Nephron progenitor cell (in vitro differentiated cells): Measurements from ENCODE around the gene IDH3G.

ENCODE experiments used
- DNase-seq: peaks from one replicate; pipeline ENCODE4 v3.0.0; 2021
- H3K27ac Mint-ChIP-seq: 2 replicates; pipeline ENCODE4 v1.8.0; 2021; ENCODE audit warnings: mild to moderate bottlenecking, moderate library complexity, mixed read lengths
- H3K27me3 Mint-ChIP-seq: 2 replicates; pipeline ENCODE4 v1.8.0; 2021; ENCODE audit warnings: mild to moderate bottlenecking, low read depth, mixed read lengths; ENCODE audit not compliant: poor library complexity
- H3K36me3 Mint-ChIP-seq: 2 replicates; pipeline ENCODE4 v1.8.0; 2021; ENCODE audit warnings: low read depth, mixed read lengths
- H3K4me1 Mint-ChIP-seq: 2 replicates; pipeline ENCODE4 v1.8.0; 2021; ENCODE audit warnings: mixed read lengths
- H3K4me3 Mint-ChIP-seq: 2 replicates; pipeline ENCODE4 v1.8.0; 2021; ENCODE audit warnings: mild to moderate bottlenecking, moderate library complexity, mixed read lengths
- H3K9me3 Mint-ChIP-seq: 2 replicates; pipeline ENCODE4 v1.8.0; 2021; ENCODE audit warnings: mild to moderate bottlenecking, moderate library complexity, mixed read lengths
- TF ChIP-seq, protein P1 (sequence below): fragments of 200-600 bp; sonication (generic); IDR thresholded peaks from 2 replicates; pipeline ENCODE4 v1.5.0; 2021; ENCODE audit warnings: antibody characterized with exemption

The IDH3G gene

GRCh38 chrX:153778684-153779101 lies 15.5 kb downstream of the IDH3G start:
- H3K27ac Mint-ChIP-seq: no peak overlapping the region
- peaks cover 10% of the 10 kb centered on the region for H3K4me1 Mint-ChIP-seq
- TF ChIP-seq, protein P1, sequence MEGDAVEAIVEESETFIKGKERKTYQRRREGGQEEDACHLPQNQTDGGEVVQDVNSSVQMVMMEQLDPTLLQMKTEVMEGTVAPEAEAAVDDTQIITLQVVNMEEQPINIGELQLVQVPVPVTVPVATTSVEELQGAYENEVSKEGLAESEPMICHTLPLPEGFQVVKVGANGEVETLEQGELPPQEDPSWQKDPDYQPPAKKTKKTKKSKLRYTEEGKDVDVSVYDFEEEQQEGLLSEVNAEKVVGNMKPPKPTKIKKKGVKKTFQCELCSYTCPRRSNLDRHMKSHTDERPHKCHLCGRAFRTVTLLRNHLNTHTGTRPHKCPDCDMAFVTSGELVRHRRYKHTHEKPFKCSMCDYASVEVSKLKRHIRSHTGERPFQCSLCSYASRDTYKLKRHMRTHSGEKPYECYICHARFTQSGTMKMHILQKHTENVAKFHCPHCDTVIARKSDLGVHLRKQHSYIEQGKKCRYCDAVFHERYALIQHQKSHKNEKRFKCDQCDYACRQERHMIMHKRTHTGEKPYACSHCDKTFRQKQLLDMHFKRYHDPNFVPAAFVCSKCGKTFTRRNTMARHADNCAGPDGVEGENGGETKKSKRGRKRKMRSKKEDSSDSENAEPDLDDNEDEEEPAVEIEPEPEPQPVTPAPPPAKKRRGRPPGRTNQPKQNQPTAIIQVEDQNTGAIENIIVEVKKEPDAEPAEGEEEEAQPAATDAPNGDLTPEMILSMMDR: no peak
- DNase-seq: no peak
- H3K9me3 Mint-ChIP-seq: peaks cover 18% of the 10 kb centered on the region
- no peaks in the 10 kb centered on the region for H3K36me3 Mint-ChIP-seq
- no peak overlapping the region for H3K4me3 Mint-ChIP-seq
- H3K27me3 Mint-ChIP-seq: no peaks in the 10 kb centered on the region

DNA sequence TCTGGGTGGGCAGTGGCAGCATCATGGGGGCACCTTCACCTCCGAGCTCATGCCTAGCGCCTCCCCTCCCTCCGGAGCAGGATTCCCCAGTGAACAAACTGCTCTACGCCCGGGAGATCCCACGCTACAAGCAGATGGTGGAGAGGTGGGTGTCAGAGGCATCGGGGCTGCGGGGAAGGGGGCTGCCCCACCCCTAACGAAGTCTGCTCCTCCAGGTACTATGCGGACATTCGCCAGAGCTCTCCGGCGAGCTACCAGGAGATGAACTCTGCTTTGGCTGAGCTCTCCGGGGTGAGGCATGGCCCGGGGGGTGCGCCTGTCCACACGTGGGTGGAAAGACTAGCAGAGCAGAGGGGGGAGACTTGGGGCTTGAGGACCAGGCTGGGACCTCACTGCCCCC lies 16.0 kb downstream of the IDH3G start:
- Mint-ChIP-seq H3K4me3 (no peak overlapping the region), H3K27me3 (no peaks in the 10 kb centered on the region), H3K27ac (no peak overlapping the region), H3K9me3 (peaks cover 18% of the 10 kb centered on the region), H3K4me1 (peaks cover 10% of the 10 kb centered on the region), H3K36me3 (no peaks in the 10 kb centered on the region)
- TF ChIP-seq, protein P1: no peak
- no peak for DNase-seq

GRCh38 chrX:153777261-153778090 lies 16.7 kb downstream of the IDH3G start:
- H3K9me3 Mint-ChIP-seq: peaks cover 18% of the 10 kb centered on the region
- peaks cover 10% of the 10 kb centered on the region for H3K4me1 Mint-ChIP-seq

DNA sequence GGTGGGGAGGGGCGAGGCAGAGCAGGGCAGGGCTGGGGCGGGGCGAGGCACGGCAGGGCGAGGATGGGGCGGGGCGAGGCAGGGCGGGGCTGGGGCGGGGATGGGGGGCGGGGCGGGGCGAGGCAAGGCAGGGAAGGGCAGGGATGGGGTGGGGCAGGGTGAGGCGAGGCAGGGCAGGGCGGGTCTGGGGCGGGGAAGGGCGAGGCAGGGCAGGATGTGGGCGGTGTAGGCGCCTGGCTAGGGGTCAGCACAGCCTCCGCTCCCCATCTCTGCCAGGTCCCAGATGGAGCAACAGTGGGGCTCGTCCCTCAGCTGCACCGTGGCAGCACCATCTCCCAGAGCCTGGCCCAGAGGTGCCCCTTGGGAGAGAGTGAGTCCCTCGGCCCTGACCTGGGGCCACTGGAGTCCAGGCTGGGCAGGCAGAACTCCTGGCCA lies 17.5 kb downstream of the IDH3G start:
- TF ChIP-seq, protein P1: no peak
- H3K9me3 Mint-ChIP-seq: peaks cover 22% of the 10 kb centered on the region
- H3K36me3 Mint-ChIP-seq: no peaks in the 10 kb centered on the region
- no peak overlapping the region for H3K27ac Mint-ChIP-seq
- peaks cover 10% of the 10 kb centered on the region for H3K4me1 Mint-ChIP-seq
- no peak overlapping the region for H3K4me3 Mint-ChIP-seq
- no peaks in the 10 kb centered on the region for H3K27me3 Mint-ChIP-seq
- no peak for DNase-seq

More at GRCh38 chrX:153777261-153778090, 16.7 kb downstream of the IDH3G start:
- no peak for DNase-seq
- no peaks in the 10 kb centered on the region for H3K27me3 Mint-ChIP-seq
- no peak overlapping the region for H3K4me3 Mint-ChIP-seq
- no peak overlapping the region for H3K27ac Mint-ChIP-seq
- H3K36me3 Mint-ChIP-seq: no peaks in the 10 kb centered on the region
- TF ChIP-seq, protein P1: no peak

DNA sequence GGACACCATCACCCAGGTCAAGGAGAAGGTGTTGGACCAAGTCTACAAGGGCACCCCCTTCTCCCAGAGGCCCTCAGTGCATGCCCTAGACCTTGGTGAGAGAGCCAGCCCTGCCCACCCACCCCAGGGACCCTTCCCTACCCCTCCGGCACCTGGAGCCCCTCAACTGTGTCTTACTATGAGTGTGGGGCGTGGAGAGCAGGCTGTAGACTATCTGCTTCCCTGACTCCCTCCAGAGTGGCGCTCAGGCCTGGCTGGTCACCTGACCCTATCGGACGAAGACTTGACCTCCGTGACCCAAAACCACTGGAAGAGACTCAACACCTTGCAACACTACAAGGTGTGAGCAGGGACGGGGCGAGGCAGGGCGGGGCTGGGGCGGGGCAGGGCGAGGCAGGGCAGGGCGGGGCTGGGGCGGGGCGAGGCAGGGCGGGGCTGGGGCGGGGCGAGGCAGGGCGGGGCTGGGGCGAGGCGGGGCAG lies 18.0 kb downstream of the IDH3G start:
- Mint-ChIP-seq H3K36me3 (no peaks in the 10 kb centered on the region), H3K27ac (no peak overlapping the region), H3K9me3 (peaks cover 22% of the 10 kb centered on the region), H3K27me3 (no peaks in the 10 kb centered on the region), H3K4me3 (no peak overlapping the region), H3K4me1 (peaks cover 10% of the 10 kb centered on the region)
- TF ChIP-seq, protein P1: no peak
- DNase-seq: no peak
